GM12872 (cell line): Measurements from ENCODE around the gene DAO.

Experiments
- CTCF ChIP-seq: IDR thresholded peaks from 3 replicates; pipeline ENCODE4 v1.5.1; 2011; ENCODE audit warnings: low read depth, mild to moderate bottlenecking, low read length, moderate library complexity; ENCODE audit not compliant: insufficient read depth

The DAO gene

GRCh38 chr12:108840605-108841332, 39.1 kb upstream of the DAO start:
- no peak for TF ChIP-seq CTCF

GRCh38 chr12:108842361-108842760, 37.5 kb upstream of the DAO start:
- no peak for TF ChIP-seq CTCF

- TF ChIP-seq CTCF, result no peak
Measured at GRCh38 chr12:108843187-108843586, 36.7 kb upstream of the DAO start.

- no peak for TF ChIP-seq CTCF
Measured at GRCh38 chr12:108845696-108846095, 34.2 kb upstream of the DAO start.

GRCh38 chr12:108846290-108846701, 33.6 kb upstream of the DAO start:
- no peak for TF ChIP-seq CTCF

- no peak for TF ChIP-seq CTCF
Measured at GRCh38 chr12:108847705-108848104, 32.2 kb upstream of the DAO start.

- TF ChIP-seq CTCF, result no peak
Measured at GRCh38 chr12:108849660-108850059, 30.2 kb upstream of the DAO start.
